H7 (cell line): ENCODE measurements around the gene GTF2A1L. TPM values are rescaled to one million over a fixed set of nuclear protein-coding genes. Genes with fewer than 3 reads are reported as not detected.
A peak's percentile ranks its signal among the peaks of the same experiment; 100 is the strongest.

Experiments used
- DNase-seq: peaks from one replicate; pipeline ENCODE4 v3.0.0; 2012
- H3K27me3 ChIP-seq: 2 replicates; pipeline ENCODE4 v1.6.0; 2011; ENCODE audit warnings: mild to moderate bottlenecking, low read length; ENCODE audit not compliant: control insufficient read depth, insufficient read depth
- H3K36me3 ChIP-seq: replicated peaks from 2 replicates; pipeline ENCODE4 v1.5.1; 2011; ENCODE audit warnings: low read length; ENCODE audit not compliant: control insufficient read depth, insufficient read depth
- H3K4me3 ChIP-seq: 2 replicates; pipeline ENCODE4 v1.5.1; 2011; ENCODE audit warnings: low read depth, mild to moderate bottlenecking, control low read depth, low read length, moderate library complexity; ENCODE audit not compliant: insufficient read depth
- total RNA-seq: library from RNA; depleted of rRNA; stranded (reverse); fragments of >200 nt; shearing (Covaris generic); gene quantifications from 2 replicates; pipeline ENCODE4 v1.2.3, GENCODE V29; 2014; rRNA removed

The GTF2A1L gene, protein sequence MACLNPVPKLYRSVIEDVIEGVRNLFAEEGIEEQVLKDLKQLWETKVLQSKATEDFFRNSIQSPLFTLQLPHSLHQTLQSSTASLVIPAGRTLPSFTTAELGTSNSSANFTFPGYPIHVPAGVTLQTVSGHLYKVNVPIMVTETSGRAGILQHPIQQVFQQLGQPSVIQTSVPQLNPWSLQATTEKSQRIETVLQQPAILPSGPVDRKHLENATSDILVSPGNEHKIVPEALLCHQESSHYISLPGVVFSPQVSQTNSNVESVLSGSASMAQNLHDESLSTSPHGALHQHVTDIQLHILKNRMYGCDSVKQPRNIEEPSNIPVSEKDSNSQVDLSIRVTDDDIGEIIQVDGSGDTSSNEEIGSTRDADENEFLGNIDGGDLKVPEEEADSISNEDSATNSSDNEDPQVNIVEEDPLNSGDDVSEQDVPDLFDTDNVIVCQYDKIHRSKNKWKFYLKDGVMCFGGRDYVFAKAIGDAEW
- total RNA-seq: 1.7 and 2.5 TPM in 2 replicates

DNA sequence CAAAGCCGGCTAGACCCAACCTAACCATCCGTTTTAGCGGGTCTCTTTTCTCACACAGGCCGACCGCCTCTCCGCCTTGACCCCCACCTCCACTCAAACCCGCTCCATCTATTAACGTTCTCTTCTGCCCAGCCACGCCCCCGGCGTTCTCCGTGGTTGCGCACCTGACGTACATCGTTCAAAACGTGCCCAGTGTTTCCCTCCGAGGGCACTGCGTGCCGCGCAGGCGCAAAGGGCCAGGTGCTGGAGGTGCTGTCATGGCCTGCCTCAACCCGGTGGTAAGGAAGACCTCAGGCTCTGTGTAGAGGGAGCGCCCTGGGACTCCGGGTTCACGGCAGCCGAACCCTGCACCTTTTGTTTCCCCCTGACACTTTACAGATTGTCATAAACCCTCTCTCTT lies at the start of gene GTF2A1L:
Gene GTF2A1L, plus strand, starts transcription at position 239 of the 400 bp plus-strand sequence. Its CDS starts 19 bp downstream, at position 258.
- DNase-seq: no peak
- H3K4me3 ChIP-seq: no peak within 1 kb of the TSS
- no peaks in the 10 kb centered on the region for H3K36me3 ChIP-seq
- no peaks in the 10 kb centered on the region for H3K27me3 ChIP-seq

DNA sequence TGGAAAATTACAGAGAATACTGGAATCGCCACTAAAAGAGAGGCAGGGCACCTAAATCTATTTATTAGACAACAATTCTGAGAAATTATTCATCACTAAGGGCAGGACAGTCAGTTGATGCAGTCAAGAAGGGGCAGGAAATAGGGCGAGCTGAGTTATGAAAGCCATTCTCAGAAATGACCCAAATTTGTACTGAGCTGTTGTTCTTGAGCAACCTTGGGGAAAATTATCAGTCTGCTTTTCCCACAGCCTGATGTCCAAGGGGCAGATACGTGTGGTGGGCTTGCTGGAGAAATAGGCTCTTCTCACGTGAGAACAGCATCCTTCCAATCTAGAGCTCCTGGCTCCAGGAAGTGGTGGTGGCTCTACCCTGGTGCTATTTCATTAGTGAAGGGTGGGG lies 49.1 kb upstream of the GTF2A1L start:
- Histone ChIP-seq H3K27me3 (no peaks in the 10 kb centered on the region; the same call in 1 of the 2 replicates), H3K4me3 (no peak overlapping the region), H3K36me3 (no peaks in the 10 kb centered on the region)
- no peak for DNase-seq

DNA sequence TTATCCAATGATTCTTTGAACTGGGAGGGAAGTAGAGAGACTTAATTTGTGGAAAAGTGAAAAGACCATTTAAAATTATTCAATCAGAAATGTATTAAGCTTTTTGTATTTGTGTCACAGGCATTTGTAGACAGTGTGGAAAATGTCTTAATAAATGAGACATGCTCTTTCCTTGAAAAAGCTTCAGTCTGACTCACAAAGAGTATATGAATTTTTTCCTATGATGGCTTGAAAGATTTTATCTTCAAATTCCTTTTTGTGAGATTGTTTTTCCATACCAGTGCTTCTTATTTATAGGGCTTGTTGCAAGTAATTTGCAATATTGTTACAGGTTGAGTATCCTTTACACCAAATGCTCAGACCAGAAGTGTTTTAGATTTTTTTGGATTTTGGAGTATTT lies 48.2 kb upstream of the GTF2A1L start:
- no peaks in the 10 kb centered on the region for H3K36me3 ChIP-seq
- DNase-seq: no peak
- H3K27me3 ChIP-seq: no peaks in the 10 kb centered on the region; the same call in 1 of the 2 replicates
- no peak overlapping the region for H3K4me3 ChIP-seq

DNA sequence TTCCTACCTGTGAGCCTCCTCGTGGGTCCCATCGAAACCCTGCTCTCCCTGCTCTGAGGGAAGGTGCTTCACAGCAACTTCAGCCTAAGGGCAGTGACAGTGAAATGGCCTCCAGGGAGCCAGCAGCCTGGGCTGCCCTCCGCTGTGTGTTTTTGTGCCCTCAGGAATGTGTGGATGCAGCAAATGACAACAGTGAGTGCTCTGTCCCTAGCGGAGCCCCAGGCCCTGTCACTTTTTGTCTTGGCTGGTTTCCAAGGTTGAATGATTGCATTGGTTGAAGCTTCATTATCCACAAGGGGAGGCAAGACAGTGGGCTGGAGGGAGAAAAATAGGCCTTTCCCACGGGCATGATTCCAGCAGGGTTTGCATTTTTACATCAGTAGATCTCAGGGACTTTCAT lies 44.8 kb upstream of the GTF2A1L start:
- no peak for DNase-seq
- no peak overlapping the region for H3K4me3 ChIP-seq

DNA sequence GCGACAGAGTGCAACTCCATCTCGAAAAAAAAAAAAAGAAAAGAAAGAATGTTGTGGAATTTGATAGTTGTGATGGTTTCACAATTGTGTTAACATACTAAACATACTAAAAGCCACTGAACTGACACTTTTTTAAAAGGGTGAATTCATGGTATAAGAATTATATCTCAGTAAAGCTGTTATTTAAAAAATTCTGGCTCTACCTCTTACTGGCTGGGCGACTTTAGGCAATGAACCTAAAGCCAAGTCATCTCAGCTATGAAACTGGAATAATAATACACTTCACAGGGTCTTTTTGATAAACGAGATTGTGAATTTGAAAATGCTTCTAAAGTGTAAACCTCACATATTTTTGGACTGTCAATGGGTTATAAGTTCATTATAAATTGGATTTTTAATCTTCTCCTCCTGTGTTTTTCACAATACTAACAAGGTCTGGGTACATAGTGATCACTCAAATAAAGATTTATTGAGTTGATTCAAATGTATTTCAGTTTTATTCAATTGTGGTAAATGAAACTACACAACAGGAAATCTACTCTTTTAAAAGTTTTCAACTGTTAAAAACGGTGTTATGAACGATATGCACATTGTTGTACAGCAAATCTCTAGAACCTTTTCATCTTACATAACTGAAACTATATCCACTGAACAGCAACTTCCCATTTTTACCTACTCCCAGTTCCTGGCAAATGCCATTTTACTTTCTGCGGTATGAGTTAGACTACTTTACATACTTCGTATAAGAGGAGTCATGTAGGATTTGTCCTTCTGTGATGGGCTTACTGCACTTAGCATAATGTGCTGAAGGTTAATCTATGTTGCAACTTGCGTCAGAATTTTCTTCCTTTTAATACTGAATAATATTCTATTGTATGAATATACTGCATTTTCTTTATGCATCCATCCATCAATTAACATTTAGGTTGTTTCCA lies 43.0 kb upstream of the GTF2A1L start:
- Histone ChIP-seq H3K36me3 (no peaks in the 10 kb centered on the region), H3K4me3 (no peak overlapping the region), H3K27me3 (no peaks in the 10 kb centered on the region)
- DNase-seq: no peak

More for the DNA sequence above, 44.8 kb upstream of the GTF2A1L start:
- Histone ChIP-seq H3K27me3 (no peaks in the 10 kb centered on the region; the same call in 1 of the 2 replicates), H3K36me3 (no peaks in the 10 kb centered on the region)

DNA sequence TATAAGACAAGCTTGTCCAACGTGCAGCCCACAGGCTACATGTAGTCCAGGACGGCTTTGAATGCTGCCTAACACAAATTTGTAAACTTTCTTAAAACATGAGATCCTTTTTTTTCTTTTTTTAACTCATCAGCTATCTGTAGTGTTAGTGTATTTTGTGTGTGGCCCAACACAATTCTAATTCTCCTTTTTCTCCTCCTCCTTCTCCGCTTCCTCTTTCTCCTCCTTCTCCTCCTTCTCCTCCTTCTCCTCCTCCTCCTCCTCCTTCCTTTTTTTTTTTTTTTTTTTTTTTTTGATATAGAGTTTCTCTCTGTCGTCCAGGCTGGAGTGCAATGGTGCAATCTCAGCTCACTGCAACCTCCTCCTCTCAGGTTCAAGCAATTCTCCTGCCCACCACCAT lies 39.3 kb upstream of the GTF2A1L start:
- no peak for DNase-seq
- no peak overlapping the region for H3K4me3 ChIP-seq
- no peaks in the 10 kb centered on the region for H3K36me3 ChIP-seq
- no peaks in the 10 kb centered on the region for H3K27me3 ChIP-seq

DNA sequence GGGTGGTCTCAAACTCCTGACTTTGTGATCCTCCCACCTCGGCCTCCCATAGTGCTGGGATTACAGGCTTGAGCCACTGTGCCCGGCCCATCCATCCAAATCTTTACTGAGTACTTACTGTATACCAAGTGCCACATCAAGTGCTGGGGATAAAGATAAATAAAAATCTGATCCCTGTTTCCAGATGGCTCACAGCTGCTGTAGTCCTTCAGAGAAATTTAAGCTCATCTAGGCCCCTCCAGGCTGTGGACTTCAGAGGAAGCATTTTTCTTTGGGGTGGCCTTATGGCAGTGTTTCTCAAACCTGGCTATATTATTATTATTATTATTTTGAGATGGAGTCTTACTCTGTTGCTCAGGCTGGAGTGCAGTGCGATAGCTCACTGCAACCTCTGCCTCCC lies 33.7 kb upstream of the GTF2A1L start:
- H3K36me3 ChIP-seq: no peaks in the 10 kb centered on the region

DNA sequence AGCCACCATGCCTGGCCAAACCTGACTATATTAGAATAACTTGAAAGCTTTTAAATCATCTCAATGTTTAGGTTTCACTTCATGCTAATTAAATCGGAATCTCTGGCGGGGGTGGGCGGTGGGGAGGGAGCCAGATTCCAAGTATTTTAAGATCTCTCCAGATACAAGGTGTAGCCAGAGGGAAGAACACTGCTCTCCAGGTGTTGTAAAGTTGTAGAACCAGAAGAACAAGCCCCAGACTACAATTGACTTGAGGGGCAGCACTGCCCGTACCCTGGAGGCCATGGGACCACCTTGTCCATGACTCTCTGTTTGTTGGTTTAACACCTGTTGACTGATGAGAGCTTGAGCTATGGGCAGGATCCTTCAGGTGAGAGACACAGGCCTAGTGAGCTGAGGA lies 33.1 kb upstream of the GTF2A1L start:
- Histone ChIP-seq H3K36me3 (no peaks in the 10 kb centered on the region), H3K27me3 (no peaks in the 10 kb centered on the region; the same call in 1 of the 2 replicates), H3K4me3 (no peak overlapping the region)
- DNase-seq: no peak

More for the DNA sequence above, 33.7 kb upstream of the GTF2A1L start:
- Histone ChIP-seq H3K4me3 (no peak overlapping the region), H3K27me3 (no peaks in the 10 kb centered on the region; the same call in 1 of the 2 replicates)
- no peak for DNase-seq

DNA sequence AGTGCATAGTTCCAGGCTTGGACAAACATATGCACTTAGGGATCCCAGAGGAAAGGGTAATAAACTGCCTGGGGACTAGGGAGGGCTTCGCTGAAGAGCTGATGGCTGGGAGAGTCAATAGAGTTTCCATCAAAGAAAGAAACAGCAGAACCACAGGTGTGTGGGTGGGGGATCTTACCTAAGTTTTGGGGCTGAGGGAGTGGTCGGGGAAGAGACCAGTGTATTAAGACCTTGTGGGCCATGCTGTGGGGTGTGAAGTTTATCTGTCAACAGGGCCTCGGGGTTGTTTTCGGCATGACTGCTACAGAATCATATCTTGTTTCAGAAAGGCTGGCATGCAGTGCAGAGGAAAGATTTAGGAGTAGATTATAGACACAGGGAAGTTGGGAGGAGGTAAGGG lies 31.2 kb upstream of the GTF2A1L start:
- Histone ChIP-seq H3K36me3 (no peaks in the 10 kb centered on the region), H3K27me3 (no peaks in the 10 kb centered on the region; the same call in 1 of the 2 replicates), H3K4me3 (no peak overlapping the region)
- DNase-seq: no peak

DNA sequence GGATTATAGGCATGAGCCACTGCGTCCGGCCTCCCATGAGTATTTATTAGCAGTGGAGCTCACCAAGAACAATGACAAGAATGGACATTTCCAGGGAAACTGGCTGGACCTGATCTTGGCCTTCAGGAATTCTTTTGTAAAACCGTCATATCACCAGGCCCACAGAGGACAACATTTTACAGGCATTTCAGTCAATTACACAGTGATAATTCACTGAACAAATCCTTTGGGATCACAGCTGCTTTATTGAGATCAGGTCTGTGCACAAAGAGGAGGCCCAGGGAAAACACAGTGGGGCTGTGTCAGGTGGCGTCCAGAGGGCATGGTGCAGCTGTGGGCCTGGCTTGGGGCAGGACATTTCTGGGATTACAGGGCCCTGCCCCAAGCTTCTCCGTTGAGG lies 30.1 kb upstream of the GTF2A1L start:
- Histone ChIP-seq H3K36me3 (no peaks in the 10 kb centered on the region), H3K4me3 (no peak overlapping the region), H3K27me3 (no peaks in the 10 kb centered on the region; the same call in 1 of the 2 replicates)
- DNase-seq: no peak

DNA sequence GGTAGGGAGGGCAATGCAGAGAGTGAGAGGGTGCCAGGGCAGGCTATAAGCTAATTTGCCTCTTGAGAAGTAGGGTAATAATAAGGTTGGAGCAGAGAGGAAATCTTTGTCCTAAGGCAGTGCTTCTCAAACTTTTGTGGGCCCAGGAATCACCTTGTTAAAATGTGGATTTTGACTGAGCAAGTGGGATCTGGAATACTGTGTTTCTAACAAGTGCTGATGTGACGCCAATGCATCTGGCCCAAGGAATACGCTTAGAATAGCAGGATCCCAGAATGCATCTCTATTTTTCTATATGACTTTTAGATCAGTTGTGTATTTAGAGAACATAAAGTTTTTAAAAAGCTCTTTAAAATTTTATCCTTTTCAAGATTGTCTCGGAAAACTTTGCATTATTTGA lies 29.7 kb upstream of the GTF2A1L start:
- Histone ChIP-seq H3K4me3 (no peak overlapping the region), H3K36me3 (no peaks in the 10 kb centered on the region), H3K27me3 (no peaks in the 10 kb centered on the region; the same call in 1 of the 2 replicates)
- no peak for DNase-seq

DNA sequence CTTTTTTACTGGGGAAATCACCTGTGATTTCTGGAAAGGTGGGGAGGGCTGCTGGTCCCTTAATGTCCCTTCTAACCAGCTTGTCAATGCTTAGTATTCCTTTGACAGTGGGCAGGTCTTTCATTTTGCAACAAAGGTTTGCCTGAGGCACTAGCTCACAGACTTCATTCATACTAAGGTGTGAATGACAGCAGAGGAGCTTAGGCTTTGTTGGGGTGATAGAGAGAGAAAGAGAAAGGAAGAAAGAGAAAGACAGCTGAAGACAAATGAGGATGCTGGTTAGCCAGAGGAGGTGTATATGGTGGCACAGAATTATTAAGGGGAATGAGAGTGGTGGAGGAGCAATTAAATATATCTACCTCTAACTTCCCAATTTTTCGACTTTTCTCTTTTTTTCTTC lies 28.9 kb upstream of the GTF2A1L start:
- H3K36me3 ChIP-seq: no peaks in the 10 kb centered on the region
- H3K4me3 ChIP-seq: no peak overlapping the region
- H3K27me3 ChIP-seq: no peaks in the 10 kb centered on the region; the same call in 1 of the 2 replicates
- DNase-seq: no peak

DNA sequence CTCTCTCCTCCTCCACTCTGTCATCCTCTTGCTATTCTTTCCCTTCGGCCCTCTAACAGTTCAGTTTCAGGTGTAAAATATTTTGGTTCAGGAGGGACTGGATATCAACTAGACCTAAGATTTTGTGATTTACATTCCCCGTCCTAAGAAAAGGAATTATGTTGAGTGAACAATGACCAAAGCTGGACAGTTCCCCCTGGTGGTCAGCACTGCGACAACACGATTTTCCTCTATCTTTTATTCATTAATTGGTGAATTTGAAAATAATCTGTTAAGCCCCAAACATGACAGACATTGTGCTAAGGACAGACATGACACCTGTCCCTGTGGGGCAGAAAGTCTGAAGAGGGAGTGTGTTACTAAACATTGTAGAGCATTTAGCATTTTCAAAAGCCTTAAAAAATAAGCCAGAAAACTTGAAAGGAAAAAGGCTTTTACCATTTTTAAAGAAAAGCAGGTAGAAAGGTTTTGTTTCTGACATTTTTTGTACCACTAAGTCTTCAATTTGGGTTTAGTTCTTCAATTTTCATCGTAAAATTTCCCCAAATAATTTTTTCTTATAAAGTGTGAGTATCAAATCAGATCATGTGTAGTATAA lies 28.4 kb upstream of the GTF2A1L start:
- Histone ChIP-seq H3K4me3 (no peak overlapping the region), H3K27me3 (no peaks in the 10 kb centered on the region; the same call in 1 of the 2 replicates), H3K36me3 (0 out of 2 replicates have a peak, but pooled peaks cover 1% of the 10 kb centered on the region)
- peak; percentile 43 for DNase-seq

DNA sequence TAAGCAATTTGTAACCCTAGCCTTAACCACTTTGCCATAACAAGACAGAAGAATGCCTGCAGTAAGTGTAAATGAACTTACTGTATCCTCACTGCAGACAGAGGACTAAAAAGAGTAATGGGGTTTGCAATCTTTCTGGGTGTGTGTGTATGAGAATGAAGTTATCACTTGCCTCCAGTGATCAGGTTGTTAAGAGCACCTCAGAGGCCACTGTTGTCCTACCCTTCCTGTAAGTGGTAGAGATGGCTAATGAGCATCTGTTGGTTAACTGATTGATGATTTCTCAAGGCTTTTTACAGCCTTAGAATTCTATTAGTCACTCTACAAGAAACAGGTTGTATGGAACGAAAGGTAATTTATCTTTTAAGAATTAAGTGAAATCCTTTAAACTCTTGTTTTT lies 27.6 kb upstream of the GTF2A1L start:
- Histone ChIP-seq H3K4me3 (no peak overlapping the region), H3K36me3 (0 out of 2 replicates have a peak, but pooled peaks cover 1% of the 10 kb centered on the region), H3K27me3 (no peaks in the 10 kb centered on the region; the same call in 1 of the 2 replicates)
- no peak for DNase-seq
